ENCODE results near the gene NPPC.

- TF ChIP-seq SNAI2 (CRISPR knock-in tag; IDR thresholded peaks at IDR 0.05) (no peak), ZNF8 (CRISPR knock-in tag; IDR thresholded peaks at IDR 0.05) (no peak), ZC3H10 (CRISPR knock-in tag; IDR thresholded peaks at IDR 0.05) (no peak), BACH2 (CRISPR knock-in tag; IDR thresholded peaks at IDR 0.05; ENCODE audit: borderline replicate concordance) (no peak), ARNTL (CRISPR knock-in tag; IDR thresholded peaks at IDR 0.05; ENCODE audit: borderline replicate concordance, low read depth) (no peak), PATZ1 (CRISPR knock-in tag; IDR thresholded peaks at IDR 0.05; ENCODE audit: borderline replicate concordance) (no peak)
Observed at GRCh38 chr2:231975001-231975400, 48.8 kb upstream of the NPPC start.

Data from SK-N-SH treated with all-trans-retinoic acid at 6 μM for 48 hours (cell line).